HepG2 (cell line): ENCODE data around the gene IGLON5. TPM values are rescaled to one million over a fixed set of nuclear protein-coding genes. Genes with fewer than 3 reads are reported as not detected.
A peak's percentile ranks its signal among the peaks of the same experiment; 100 is the strongest.

Experiments used
- ATAD3A ChIP-seq: sonication (generic); formaldehyde crosslinking; IDR thresholded peaks from 2 replicates; pipeline ENCODE4 v1.4.0; 2020; ENCODE audit warnings: missing genetic modification reagents
- HBP1 ChIP-seq: IDR thresholded peaks from 2 replicates; pipeline ENCODE4 v1.6.1; 2016; ENCODE audit warnings: low read depth, control low read depth
- HNF1A ChIP-seq, 2 experiments: sonication (generic) in 1 of 2; formaldehyde crosslinking in 1 of 2; IDR thresholded peaks; 2 replicates each; pipeline versions ENCODE4 v1.4.0 to v1.6.1; 2016 to 2020; ENCODE audit warnings: borderline replicate concordance in 1 of 2, low read depth in 1 of 2, mild to moderate bottlenecking in 1 of 2, missing genetic modification reagents in 1 of 2
- KMT2A ChIP-seq: sonication (generic); formaldehyde crosslinking; IDR thresholded peaks from 2 replicates; pipeline ENCODE4 v1.4.0; 2020; ENCODE audit warnings: missing genetic modification reagents
- LCORL ChIP-seq, 2 experiments: fragments of 450-650 bp in 1 of 2; sonication (generic) in 1 of 2; formaldehyde crosslinking in 1 of 2; IDR thresholded peaks; 2 replicates each; pipeline versions ENCODE4 v1.5.0 to v1.6.1; 2017 to 2020; ENCODE audit warnings: antibody characterized with exemption in 1 of 2, missing genetic modification reagents in 1 of 2
- MZF1 ChIP-seq: sonication (generic); formaldehyde crosslinking; IDR thresholded peaks from 2 replicates; pipeline ENCODE4 v1.8.1; 2023; ENCODE audit warnings: mild to moderate bottlenecking, missing genetic modification reagents, borderline replicate concordance
- PAWR ChIP-seq: sonication (generic); formaldehyde crosslinking; IDR thresholded peaks from 2 replicates; pipeline ENCODE4 v1.4.0; 2020; ENCODE audit warnings: missing genetic modification reagents, mild to moderate bottlenecking, borderline replicate concordance
- PRMT3 ChIP-seq: sonication (generic); formaldehyde crosslinking; IDR thresholded peaks from 2 replicates; pipeline ENCODE4 v1.8.1; 2022; ENCODE audit warnings: low read depth, mild to moderate bottlenecking, moderate library complexity, missing genetic modification reagents, borderline replicate concordance
- RFXANK ChIP-seq: IDR thresholded peaks from 2 replicates; pipeline ENCODE4 v1.6.1; 2016
- SMAD3 ChIP-seq: sonication (generic); formaldehyde crosslinking; IDR thresholded peaks from 2 replicates; pipeline ENCODE4 v1.4.0; 2020; ENCODE audit warnings: missing genetic modification reagents
- SMYD3 ChIP-seq: sonication (generic); formaldehyde crosslinking; IDR thresholded peaks from 2 replicates; pipeline ENCODE4 v1.8.1; 2023; ENCODE audit warnings: mild to moderate bottlenecking, missing genetic modification reagents
- SNAPC5 ChIP-seq: sonication (generic); formaldehyde crosslinking; IDR thresholded peaks from 2 replicates; pipeline ENCODE4 v1.8.1; 2023; ENCODE audit warnings: mild to moderate bottlenecking, missing genetic modification reagents, borderline replicate concordance
- ZBTB21 ChIP-seq: sonication (generic); formaldehyde crosslinking; IDR thresholded peaks from 2 replicates; pipeline ENCODE4 v1.4.0; 2020; ENCODE audit warnings: missing genetic modification reagents
- ZBTB43 ChIP-seq: sonication (generic); formaldehyde crosslinking; conservative IDR thresholded peaks from 2 replicates; pipeline ENCODE4 v1.4.0; 2020; ENCODE audit warnings: missing genetic modification reagents
- ZFP82 ChIP-seq: sonication (generic); formaldehyde crosslinking; IDR thresholded peaks from 2 replicates; pipeline ENCODE4 v1.5.1; 2020; ENCODE audit warnings: mild to moderate bottlenecking, missing genetic modification reagents, borderline replicate concordance
- ZIK1 ChIP-seq: sonication (generic); formaldehyde crosslinking; IDR thresholded peaks from 2 replicates; pipeline ENCODE4 v1.5.0; 2020; ENCODE audit warnings: mild to moderate bottlenecking, low read depth, missing genetic modification reagents, borderline replicate concordance
- ZMAT5 ChIP-seq: sonication (generic); formaldehyde crosslinking; IDR thresholded peaks from 2 replicates; pipeline ENCODE4 v1.5.0; 2020; ENCODE audit warnings: mild to moderate bottlenecking, low read depth, missing genetic modification reagents, borderline replicate concordance
- ZNF768 ChIP-seq: sonication (generic); formaldehyde crosslinking; IDR thresholded peaks from 2 replicates; pipeline ENCODE4 v1.4.0; 2020; ENCODE audit warnings: missing genetic modification reagents
- ZNF775 ChIP-seq: sonication (generic); formaldehyde crosslinking; IDR thresholded peaks from 2 replicates; pipeline ENCODE4 v1.4.0; 2020; ENCODE audit warnings: missing genetic modification reagents, mild to moderate bottlenecking, moderate library complexity, borderline replicate concordance
- ZNF879 ChIP-seq: sonication (generic); formaldehyde crosslinking; IDR thresholded peaks from 2 replicates; pipeline ENCODE4 v1.8.1; 2023; ENCODE audit warnings: missing genetic modification reagents
- polyA plus RNA-seq, 8 experiments: library from polyadenylated mRNA; depleted of rRNA in 3 of 8; stranded (reverse) in 7 of 8; unstranded in 1 of 8; fragments of >200 nt; fragmentation: Illumina TruSeq in 4 of 8; extraction: Trizol in 4 of 8; gene quantifications; 2 replicates each; pipeline versions ENCODE4 v1.2.1 to v1.2.3, GENCODE V29; 2011 to 2016; ENCODE audit warnings: low read depth in 4 of 8, missing spikeins in 1 of 8, mixed read lengths in 1 of 8; ENCODE audit not compliant: insufficient read depth in 1 of 8
- total RNA-seq, 5 experiments: library from RNA; depleted of rRNA; stranded (reverse); fragments of >200 nt; fragmentation: Illumina TruSeq; extraction: Trizol; gene quantifications; 2 replicates each; pipeline ENCODE4 v1.2.3, GENCODE V29; 2016; ENCODE audit warnings: low read depth in 1 of 5

Gene IGLON5
- total and polyA plus RNA-seq, 2 of the 13 experiments (the other 11 are each of a cell fraction or from before 2014, with no cell fraction given), result 0.04 to 5.7 TPM

- TF ChIP-seq HNF1A (IDR thresholded peaks at IDR 0.05; ENCODE audit: low read depth) (0 out of 2 replicates have a peak, but pooled peaks have one; percentile 8), HNF1A (CRISPR knock-in tag; IDR thresholded peaks at IDR 0.05; ENCODE audit: borderline replicate concordance) (peak; percentile 58; the same call in 1 of the 2 replicates), PAWR (CRISPR knock-in tag) (no peak; the same call in 1 of the 2 replicates), ZNF879 (CRISPR knock-in tag) (no peak; the same call in 1 of the 2 replicates), ZNF768 (CRISPR knock-in tag) (peak; percentile 44; the same call in 1 of the 2 replicates), SNAPC5 (CRISPR knock-in tag) (no peak), LCORL (IDR thresholded peaks at IDR 0.05) (no peak), LCORL (CRISPR knock-in tag; IDR thresholded peaks at IDR 0.05) (no peak), KMT2A (peak; percentile 70; the same call in 1 of the 2 replicates), ZNF775 (CRISPR knock-in tag) (0 out of 2 replicates have a peak, but pooled peaks have one; percentile 36), ZIK1 (peak; percentile 37; the same call in 1 of the 2 replicates), PRMT3 (peak; percentile 39; the same call in 1 of the 2 replicates), HBP1 (CRISPR knock-in tag) (no peak), RFXANK (no peak), MZF1 (no peak), ZBTB43 (CRISPR knock-in tag) (no peak), ZFP82 (CRISPR knock-in tag) (peak; percentile 72; the same call in 1 of the 2 replicates), ZBTB21 (CRISPR knock-in tag) (no peak), ATAD3A (CRISPR knock-in tag) (no peak), ZMAT5 (CRISPR knock-in tag) (no peak), SMAD3 (CRISPR knock-in tag) (peak; percentile 72), SMYD3 (CRISPR knock-in tag) (no peak)
Measured at GRCh38 chr19:51365211-51365964, 53.9 kb downstream of the IGLON5 start (continued).
